AG10803 (cell line): ENCODE data around the gene MARK2.

ENCODE experiments used
- DNase-seq: peaks from one replicate; pipeline ENCODE4 v3.0.0; 2010; ENCODE audit warnings: low read depth
- H3K4me3 ChIP-seq: 2 replicates; pipeline ENCODE4 v1.5.1; 2011; ENCODE audit warnings: mild to moderate bottlenecking, low read length, control low read depth
- TF ChIP-seq, protein P1 (sequence below): conservative IDR thresholded peaks from 2 replicates; pipeline ENCODE4 v1.5.1; 2011; ENCODE audit warnings: mild to moderate bottlenecking, low read length, control low read depth, inconsistent platforms

Gene MARK2

DNA sequence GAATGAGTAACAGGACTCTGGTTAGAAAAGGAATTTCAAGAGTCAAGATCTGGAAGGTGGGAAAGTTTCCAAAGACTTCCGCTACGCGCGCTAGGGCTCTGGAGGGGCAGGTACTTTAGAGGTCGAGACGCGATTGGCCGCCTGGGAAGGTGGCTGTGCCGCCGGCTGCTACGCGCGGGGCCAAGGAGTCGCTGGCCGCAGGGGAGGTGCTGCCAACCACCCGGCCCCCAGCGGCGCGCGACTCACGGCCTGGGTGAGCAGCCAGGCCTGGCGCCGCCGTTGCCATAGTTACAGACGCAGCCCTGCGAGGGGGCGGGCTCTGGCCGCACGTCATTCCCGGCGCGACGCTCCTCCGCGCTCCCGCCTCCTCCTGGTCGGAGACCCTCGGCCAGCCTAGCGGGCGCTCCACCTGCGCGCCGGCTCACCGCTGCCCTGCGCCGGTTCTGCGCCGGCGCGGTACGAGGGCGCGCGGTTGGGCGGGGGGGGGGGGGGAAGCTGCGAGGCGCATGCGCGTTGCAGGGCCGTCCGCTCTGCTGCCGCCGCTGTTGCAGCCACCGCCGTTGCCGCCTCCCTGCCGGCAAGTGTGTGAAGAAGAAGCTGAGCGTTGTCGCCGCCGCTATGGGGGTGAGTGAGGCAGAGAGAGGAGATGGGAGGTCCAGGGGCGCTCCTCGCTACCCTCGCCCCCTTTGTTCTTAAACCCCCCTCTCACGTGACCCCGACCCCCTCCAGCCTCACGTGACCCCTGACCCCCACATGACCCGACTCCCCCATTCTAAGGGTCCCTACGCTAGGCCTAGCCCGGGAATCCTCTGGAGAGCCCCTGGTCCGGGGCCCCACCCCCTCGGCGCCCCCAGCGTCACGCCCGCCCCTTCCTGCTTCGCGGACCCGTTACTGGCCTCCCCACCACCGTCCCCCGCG, 99.8 kb downstream of the MARK2 start, which contains the start of gene NAA40:
NAA40 (plus strand) TSS at position 524 of the 918 bp plus-strand sequence; CDS start at position 619, 95 bp downstream.
- H3K4me3 ChIP-seq: peak within 1 kb of the TSS; percentile 88
- TF ChIP-seq, protein P1, sequence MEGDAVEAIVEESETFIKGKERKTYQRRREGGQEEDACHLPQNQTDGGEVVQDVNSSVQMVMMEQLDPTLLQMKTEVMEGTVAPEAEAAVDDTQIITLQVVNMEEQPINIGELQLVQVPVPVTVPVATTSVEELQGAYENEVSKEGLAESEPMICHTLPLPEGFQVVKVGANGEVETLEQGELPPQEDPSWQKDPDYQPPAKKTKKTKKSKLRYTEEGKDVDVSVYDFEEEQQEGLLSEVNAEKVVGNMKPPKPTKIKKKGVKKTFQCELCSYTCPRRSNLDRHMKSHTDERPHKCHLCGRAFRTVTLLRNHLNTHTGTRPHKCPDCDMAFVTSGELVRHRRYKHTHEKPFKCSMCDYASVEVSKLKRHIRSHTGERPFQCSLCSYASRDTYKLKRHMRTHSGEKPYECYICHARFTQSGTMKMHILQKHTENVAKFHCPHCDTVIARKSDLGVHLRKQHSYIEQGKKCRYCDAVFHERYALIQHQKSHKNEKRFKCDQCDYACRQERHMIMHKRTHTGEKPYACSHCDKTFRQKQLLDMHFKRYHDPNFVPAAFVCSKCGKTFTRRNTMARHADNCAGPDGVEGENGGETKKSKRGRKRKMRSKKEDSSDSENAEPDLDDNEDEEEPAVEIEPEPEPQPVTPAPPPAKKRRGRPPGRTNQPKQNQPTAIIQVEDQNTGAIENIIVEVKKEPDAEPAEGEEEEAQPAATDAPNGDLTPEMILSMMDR: no peak
- peak; percentile 91 for DNase-seq

DNA sequence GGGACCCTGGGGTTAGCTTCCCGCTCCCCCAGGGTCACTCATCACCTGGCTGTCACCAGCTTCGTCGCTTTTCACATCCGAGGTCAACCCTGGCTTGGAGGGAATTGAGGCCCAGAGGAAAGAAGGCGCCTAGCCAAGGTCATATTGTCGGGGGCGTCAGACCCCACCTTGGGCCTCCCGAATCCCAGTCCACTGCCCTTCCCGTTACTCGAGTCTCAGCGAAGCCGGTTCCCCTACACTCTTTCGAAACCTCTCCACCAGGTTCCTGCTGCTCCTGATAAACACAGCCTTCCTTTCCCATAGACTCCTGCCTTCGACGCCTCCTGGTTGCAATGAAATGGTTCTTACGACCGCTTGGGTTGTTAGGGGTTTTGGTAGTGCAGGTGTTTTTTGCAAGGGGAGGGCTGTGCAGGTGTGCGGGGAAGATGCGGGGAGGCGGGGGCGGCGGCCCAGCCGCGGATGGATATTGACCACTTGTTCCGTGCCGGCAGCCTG, 100.5 kb downstream of the MARK2 start:
- TF ChIP-seq, protein P1: peak; percentile 18; the same call in 1 of the 2 replicates
- no peak for DNase-seq

DNA sequence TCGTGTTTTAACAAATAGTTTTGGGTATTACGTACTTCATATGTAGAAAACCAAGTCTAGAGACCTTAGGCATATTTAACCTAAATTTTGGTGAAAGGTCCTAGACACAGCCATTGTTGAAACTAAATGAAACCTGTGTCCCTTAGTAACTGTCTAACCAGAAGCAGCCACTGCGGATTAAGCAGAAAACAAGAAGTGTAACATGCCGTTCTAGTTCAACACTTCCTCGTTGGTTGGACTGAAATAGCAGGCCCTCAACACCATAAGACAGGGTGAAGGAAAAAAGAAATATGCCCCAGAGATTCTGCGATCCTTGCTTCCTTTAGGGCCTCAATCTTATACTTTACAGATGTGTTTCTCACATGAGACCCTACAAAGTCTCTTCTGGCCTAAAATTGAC, 101.9 kb downstream of the MARK2 start:
- TF ChIP-seq, protein P1: no peak
- DNase-seq: no peak
- no peak overlapping the region for H3K4me3 ChIP-seq

More for the DNA sequence above, 100.5 kb downstream of the MARK2 start:
- peak overlapping the region; percentile 88 for H3K4me3 ChIP-seq

DNA sequence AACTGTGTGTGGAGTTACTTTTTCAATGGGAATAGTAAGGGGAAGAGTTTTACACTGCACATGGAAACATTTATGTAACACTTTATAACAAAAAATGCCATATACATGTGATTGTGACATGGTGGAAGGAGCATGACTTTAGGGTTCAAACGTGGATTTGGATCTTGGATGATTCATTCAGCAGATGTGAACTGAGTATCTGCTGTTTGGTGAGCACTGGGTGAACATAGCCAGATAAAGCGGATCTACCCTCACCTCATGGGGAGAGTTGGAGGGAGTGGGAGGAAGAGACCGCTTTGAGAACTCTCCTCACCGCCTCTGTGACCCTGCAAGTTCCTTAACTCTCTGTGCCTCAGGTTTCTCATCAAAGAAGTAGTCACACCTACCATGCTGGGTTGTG, 103.0 kb downstream of the MARK2 start:
- DNase-seq: no peak
- H3K4me3 ChIP-seq: no peak overlapping the region
- TF ChIP-seq, protein P1: no peak

DNA sequence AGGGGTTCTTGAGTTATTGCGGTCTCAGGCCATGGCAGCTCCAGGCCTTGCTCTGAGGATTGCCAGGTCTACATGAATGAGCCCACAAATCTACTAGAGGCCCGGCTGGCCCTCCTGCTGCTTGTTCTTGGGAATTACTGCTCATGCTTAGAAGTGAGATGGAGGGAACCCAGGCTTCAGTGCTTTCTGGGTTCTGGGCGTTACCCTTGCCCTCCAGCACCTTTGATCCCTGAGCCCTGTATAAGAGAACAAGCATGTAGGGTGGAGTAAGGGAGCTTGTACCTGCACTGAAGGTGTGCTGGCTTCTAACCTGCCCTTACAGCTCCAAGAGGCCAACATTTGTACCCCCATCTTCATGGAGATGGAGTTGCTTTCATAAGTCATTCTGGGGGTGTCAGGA, 103.9 kb downstream of the MARK2 start:
- no peak overlapping the region for H3K4me3 ChIP-seq
- TF ChIP-seq, protein P1: no peak
- no peak for DNase-seq

DNA sequence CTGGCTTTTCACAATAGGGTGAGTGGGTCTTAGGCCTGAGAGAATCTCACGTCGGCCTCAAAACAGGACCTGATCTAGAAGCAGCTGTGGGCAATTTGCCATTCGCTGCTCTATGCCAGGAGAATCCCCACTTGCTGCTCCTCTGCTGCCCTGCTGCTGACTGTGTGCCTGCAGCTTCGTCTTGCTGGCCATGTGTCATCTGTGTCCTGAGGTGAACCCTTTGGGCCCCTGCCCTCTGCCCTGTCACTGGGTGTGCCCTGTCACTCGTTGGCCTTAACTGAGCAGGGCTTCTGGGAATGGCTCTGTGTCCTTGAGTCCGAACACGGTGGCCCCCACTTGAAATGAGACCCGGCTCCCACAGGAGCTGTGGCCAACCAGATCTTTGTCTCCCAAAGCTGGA, 106.1 kb downstream of the MARK2 start:
- TF ChIP-seq, protein P1: no peak
- H3K4me3 ChIP-seq: peak overlapping the region; percentile 27; the same call in 1 of the 2 replicates
- peak; percentile 45 for DNase-seq
